Hepatic stellate cell (primary cell): ENCODE results near the gene SNX5.

Experiments used
- DNase-seq: peaks from one replicate; pipeline ENCODE4 v3.0.0; 2011; ENCODE audit warnings: low spot score

Gene SNX5

GRCh38 chr20:17940224-17940971, 28.2 kb downstream of the SNX5 start:
- no peak for DNase-seq

- DNase-seq: no peak
Observed at GRCh38 chr20:17939622-17940223, 28.9 kb downstream of the SNX5 start.

- DNase-seq: peak; percentile 67
Observed at GRCh38 chr20:17938871-17939619, 29.5 kb downstream of the SNX5 start.

GRCh38 chr20:17936761-17937732, 31.5 kb downstream of the SNX5 start:
- DNase-seq: peak; percentile 77

DNA sequence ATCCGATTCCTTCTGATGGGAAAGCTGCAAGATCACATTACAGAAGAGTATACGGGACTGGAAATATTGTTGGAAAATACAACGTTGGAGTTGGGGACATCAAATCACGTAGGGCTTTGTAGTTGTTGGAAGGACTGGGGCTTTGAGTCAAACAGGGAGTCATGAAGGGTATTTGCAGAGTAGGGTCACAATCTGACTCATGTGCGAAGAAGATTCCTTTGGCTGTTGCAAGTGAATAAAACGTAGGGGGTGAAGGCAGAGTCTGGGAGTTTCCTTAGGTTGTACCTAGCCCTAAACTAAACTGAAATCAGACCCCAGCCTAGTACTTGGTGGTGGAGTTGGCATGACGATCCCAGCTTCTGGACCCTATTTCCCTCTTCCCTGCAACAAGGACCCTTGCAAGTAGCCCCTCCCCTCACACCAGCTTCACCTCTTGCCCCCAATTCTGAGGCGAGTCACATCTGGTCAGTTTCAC, 32.3 kb downstream of the SNX5 start:
- DNase-seq: no peak

- DNase-seq: no peak
Observed at GRCh38 chr20:17935761-17936160, 32.8 kb downstream of the SNX5 start.

GRCh38 chr20:17935186-17935585, 33.4 kb downstream of the SNX5 start:
- DNase-seq: no peak

- DNase-seq: no peak
Observed at GRCh38 chr20:17934141-17934862, 34.3 kb downstream of the SNX5 start.

- no peak for DNase-seq
Observed at GRCh38 chr20:17933711-17934110, 34.9 kb downstream of the SNX5 start.

- no peak for DNase-seq
Observed at GRCh38 chr20:17933121-17933520, 35.5 kb downstream of the SNX5 start.

GRCh38 chr20:17932396-17932795, 36.2 kb downstream of the SNX5 start:
- DNase-seq: no peak

DNA sequence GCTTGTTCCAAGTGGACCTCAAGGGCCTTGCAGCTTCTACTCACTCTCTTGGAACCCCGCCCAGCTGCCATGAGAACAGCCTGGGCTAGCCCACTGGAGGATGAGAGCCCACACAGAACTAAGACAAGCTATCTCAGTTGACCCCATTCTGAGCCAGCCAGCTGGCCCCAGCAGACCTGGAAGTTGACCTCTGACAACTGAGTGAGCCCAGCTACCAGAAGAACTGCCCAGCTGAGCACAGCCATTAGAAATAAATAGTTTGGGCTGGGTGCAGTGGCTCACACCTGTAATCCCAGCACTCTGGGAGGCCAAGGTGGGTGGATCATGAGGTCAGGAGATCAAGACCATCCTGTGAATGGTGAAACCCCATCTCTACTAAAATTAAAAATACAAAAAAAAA, 37.1 kb downstream of the SNX5 start:
- DNase-seq: no peak

DNA sequence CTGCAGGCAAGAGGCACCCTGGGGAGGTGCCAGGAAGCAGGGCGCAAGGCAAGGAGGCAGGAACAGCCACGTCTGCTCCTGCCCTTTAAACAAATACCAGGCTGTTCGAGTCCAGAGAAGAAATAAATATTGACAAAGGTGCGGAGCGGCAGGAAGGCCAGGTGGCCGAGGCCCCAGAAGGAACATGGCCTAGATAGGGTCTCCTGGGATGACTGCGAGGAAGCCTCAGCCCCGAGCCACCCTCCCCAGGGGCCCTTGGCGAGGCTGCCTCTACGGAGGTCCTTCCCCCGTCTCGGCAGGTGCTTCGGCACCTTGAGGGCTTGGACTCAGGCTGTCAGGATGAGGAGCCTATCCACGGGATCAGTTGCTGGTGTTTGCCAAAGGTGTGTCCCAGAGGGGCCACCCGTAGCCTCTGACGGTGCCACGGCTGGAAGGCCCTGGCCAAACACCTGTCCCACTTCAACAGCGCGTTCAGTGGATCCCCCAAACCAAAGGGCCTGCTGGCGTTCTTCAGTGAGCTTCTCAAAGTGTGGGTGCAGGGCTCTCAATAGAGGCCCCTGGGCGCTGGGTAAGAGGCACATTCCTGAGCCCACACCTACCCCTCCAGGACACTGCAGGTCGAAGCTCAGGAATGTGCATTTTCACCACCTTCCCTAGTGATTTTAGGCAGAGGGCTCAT, 39.8 kb downstream of the SNX5 start:
- no peak for DNase-seq

DNA sequence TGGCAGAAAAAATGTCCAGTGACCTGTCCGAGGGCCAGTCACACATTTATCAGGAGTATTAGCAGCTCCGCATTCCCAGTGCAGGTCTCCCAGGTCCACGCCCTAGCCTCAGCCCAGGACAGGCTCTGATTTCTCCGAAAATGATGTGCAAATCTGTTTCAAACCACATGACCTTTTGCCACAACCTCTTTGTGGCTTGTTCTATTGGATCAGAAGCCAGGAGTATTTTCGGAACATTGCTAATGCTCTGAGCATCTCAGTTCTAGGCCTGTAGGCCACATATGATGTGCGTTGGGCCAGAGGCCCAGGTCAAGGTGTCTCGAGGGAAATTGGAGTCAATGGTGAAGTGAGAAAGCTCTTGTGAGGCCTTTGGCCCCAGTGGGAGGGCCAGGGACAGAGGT, 40.4 kb downstream of the SNX5 start:
- DNase-seq: no peak

- no peak for DNase-seq
Observed at GRCh38 chr20:17925940-17926300, 42.7 kb downstream of the SNX5 start.

GRCh38 chr20:17925141-17925939, 43.3 kb downstream of the SNX5 start:
- DNase-seq: no peak

DNA sequence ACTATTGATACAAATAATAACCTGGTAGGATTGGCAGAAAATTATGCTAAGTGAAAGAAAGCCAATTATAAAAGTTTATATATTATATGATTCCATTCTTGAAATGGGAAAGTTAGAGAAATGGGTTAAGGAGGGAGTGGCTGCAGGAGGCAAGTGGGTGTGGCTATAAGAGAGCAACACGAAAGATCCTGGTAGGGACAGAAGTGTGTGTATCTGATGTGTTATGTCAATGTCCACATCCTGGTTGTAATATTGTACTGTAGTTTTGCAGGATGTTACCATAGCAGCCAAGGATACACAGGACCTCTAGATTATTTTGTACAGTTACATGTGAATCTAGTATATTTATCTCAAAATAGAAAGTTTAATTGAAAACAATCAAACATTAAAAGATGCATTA, 46.8 kb downstream of the SNX5 start:
- no peak for DNase-seq

- DNase-seq: no peak
Observed at GRCh38 chr20:17919149-17919548, 49.4 kb downstream of the SNX5 start.

GRCh38 chr20:17917832-17918618, 50.6 kb downstream of the SNX5 start:
- DNase-seq: no peak
